ENCODE data around the gene ABCC11.

ABCC11 gene

GRCh38 chr16:48218473-48218872 is 28.9 kb downstream of the ABCC11 start:
- DNase-seq (ENCODE audit: low spot score) = no peak
- H3K27ac ChIP-seq = no peak overlapping the region
- TF ChIP-seq CTCF (IDR thresholded peaks at IDR 0.05) = no peak
- H3K4me3 ChIP-seq = no peak overlapping the region

- no peak overlapping the region for H3K4me3 ChIP-seq
- no peak for TF ChIP-seq CTCF (IDR thresholded peaks at IDR 0.05)
- no peak overlapping the region for H3K27ac ChIP-seq
- no peak for DNase-seq (ENCODE audit: low spot score)
These were observed 29.6 kb downstream of the ABCC11 start for GRCh38 chr16:48217708-48218107.

- Histone ChIP-seq H3K27ac (no peak overlapping the region), H3K4me3 (no peak overlapping the region)
- no peak for TF ChIP-seq CTCF (IDR thresholded peaks at IDR 0.05)
- no peak for DNase-seq (ENCODE audit: low spot score)
These were observed 31.6 kb downstream of the ABCC11 start for GRCh38 chr16:48215738-48216137.

GRCh38 chr16:48212033-48212432 is 35.3 kb downstream of the ABCC11 start:
- no peak for DNase-seq (ENCODE audit: low spot score)
- Histone ChIP-seq H3K27ac (no peak overlapping the region), H3K4me3 (no peak overlapping the region)
- TF ChIP-seq CTCF (IDR thresholded peaks at IDR 0.05) = no peak

GRCh38 chr16:48210747-48211146 is 36.6 kb downstream of the ABCC11 start:
- no peak for TF ChIP-seq CTCF (IDR thresholded peaks at IDR 0.05)

GRCh38 chr16:48206594-48207242 is 40.6 kb downstream of the ABCC11 start:
- H3K4me3 ChIP-seq = no peak overlapping the region
- TF ChIP-seq CTCF (IDR thresholded peaks at IDR 0.05) = no peak
- DNase-seq (ENCODE audit: low spot score) = no peak
- no peak overlapping the region for H3K27ac ChIP-seq

More at GRCh38 chr16:48210747-48211146, 36.6 kb downstream of the ABCC11 start:
- DNase-seq (ENCODE audit: low spot score) = no peak
- Histone ChIP-seq H3K4me3 (no peak overlapping the region), H3K27ac (no peak overlapping the region)

- no peak overlapping the region for H3K27ac ChIP-seq
- no peak for TF ChIP-seq CTCF (IDR thresholded peaks at IDR 0.05)
- DNase-seq (ENCODE audit: low spot score) = no peak
- H3K4me3 ChIP-seq = no peak overlapping the region
These were observed 42.6 kb downstream of the ABCC11 start for GRCh38 chr16:48204825-48205151.

Data from coronary artery (tissue), 2 donors.